WTC11 (cell line): Measurements from ENCODE around the gene HIP1. TPM values are rescaled to one million over a fixed set of nuclear protein-coding genes. Genes with fewer than 3 reads are reported as not detected.

Source experiments
- ATAC-seq: fragments of 200-7000 bp; cut with Tn5 transposase; 2 replicates; pipeline ENCODE4 v1.10.0; 2021; ENCODE audit warnings: mild to moderate bottlenecking, moderate library complexity
- CTCF ChIA-PET: fragments of 300-600 bp; sonication (Branson Sonifier 250); formaldehyde crosslinking; loops from one replicate; lab custom pipeline; 2021; ENCODE audit warnings: antibody characterized with exemption; lab: Charles Lee
- POLR2A ChIA-PET: fragments of 350-600 bp; sonication (Branson Sonifier 250); formaldehyde crosslinking; loops from one replicate; lab custom pipeline; 2021; ENCODE audit warnings: antibody characterized with exemption; lab: Charles Lee
- DNase-seq: peaks from one replicate; pipeline ENCODE4 v3.0.0; 2021; ENCODE audit warnings: low spot score
- H3K27ac Mint-ChIP-seq: 2 replicates; pipeline ENCODE4 v1.8.0; 2021; ENCODE audit warnings: mixed read lengths
- H3K27me3 Mint-ChIP-seq: 2 replicates; pipeline ENCODE4 v1.8.0; 2021; ENCODE audit warnings: low read depth, mild to moderate bottlenecking, moderate library complexity, mixed read lengths
- H3K36me3 Mint-ChIP-seq: 2 replicates; pipeline ENCODE4 v1.8.0; 2021; ENCODE audit warnings: mixed read lengths
- H3K4me1 Mint-ChIP-seq: 2 replicates; pipeline ENCODE4 v1.8.0; 2022; ENCODE audit warnings: mixed read lengths
- H3K4me3 Mint-ChIP-seq: 2 replicates; pipeline ENCODE4 v1.8.0; 2021; ENCODE audit warnings: mild to moderate bottlenecking, moderate library complexity, mixed read lengths
- H3K9me3 Mint-ChIP-seq: 2 replicates; pipeline ENCODE4 v1.8.0; 2021; ENCODE audit warnings: mixed read lengths
- AFF4 ChIP-seq: sonication (generic); formaldehyde crosslinking; IDR thresholded peaks from 2 replicates; pipeline ENCODE4 v1.8.1; 2023; ENCODE audit warnings: mild to moderate bottlenecking, missing genetic modification reagents, borderline replicate concordance
- ATF1 ChIP-seq: sonication (generic); formaldehyde crosslinking; IDR thresholded peaks from 2 replicates; pipeline ENCODE4 v1.8.1; 2023; ENCODE audit warnings: mild to moderate bottlenecking, moderate library complexity, missing genetic modification reagents
- ETV6 ChIP-seq: sonication (generic); formaldehyde crosslinking; IDR thresholded peaks from 2 replicates; pipeline ENCODE4 v1.8.1; 2022; ENCODE audit warnings: mild to moderate bottlenecking, missing genetic modification reagents
- GABPB1 ChIP-seq: sonication (generic); formaldehyde crosslinking; IDR thresholded peaks from 2 replicates; pipeline ENCODE4 v1.8.1; 2023; ENCODE audit warnings: mild to moderate bottlenecking, missing genetic modification reagents
- HMGXB4 ChIP-seq: sonication (generic); formaldehyde crosslinking; IDR thresholded peaks from 2 replicates; pipeline ENCODE4 v1.8.1; 2023; ENCODE audit warnings: mild to moderate bottlenecking, moderate library complexity, missing genetic modification reagents
- MAX ChIP-seq: sonication (generic); formaldehyde crosslinking; IDR thresholded peaks from 2 replicates; pipeline ENCODE4 v1.8.0; 2022; ENCODE audit warnings: mild to moderate bottlenecking, missing genetic modification reagents
- NFATC4 ChIP-seq: fragments of 250-450 bp; sonication (Bioruptor Pico); IDR thresholded peaks from 2 replicates; pipeline ENCODE4 v1.9.0; 2021; ENCODE audit warnings: mild to moderate bottlenecking
- NFE2L1 ChIP-seq: sonication (generic); formaldehyde crosslinking; IDR thresholded peaks from 2 replicates; pipeline ENCODE4 v1.8.1; 2023; ENCODE audit warnings: missing genetic modification reagents
- PREB ChIP-seq: sonication (generic); formaldehyde crosslinking; IDR thresholded peaks from 2 replicates; pipeline ENCODE4 v1.8.1; 2022; ENCODE audit warnings: mild to moderate bottlenecking, missing genetic modification reagents, moderate library complexity, borderline replicate concordance
- PRRX2 ChIP-seq: fragments of 250-450 bp; sonication (Bioruptor Pico); IDR thresholded peaks from 2 replicates; pipeline ENCODE4 v1.8.0; 2021; ENCODE audit warnings: mild to moderate bottlenecking
- SMAD4 ChIP-seq: sonication (generic); formaldehyde crosslinking; IDR thresholded peaks from 2 replicates; pipeline ENCODE4 v1.8.0; 2022; ENCODE audit warnings: mild to moderate bottlenecking, missing genetic modification reagents
- TEAD1 ChIP-seq: sonication (generic); formaldehyde crosslinking; IDR thresholded peaks from 2 replicates; pipeline ENCODE4 v1.8.0; 2022; ENCODE audit warnings: mild to moderate bottlenecking, missing genetic modification reagents
- TP53 ChIP-seq: sonication (generic); formaldehyde crosslinking; IDR thresholded peaks from 2 replicates; pipeline ENCODE4 v1.8.1; 2023; ENCODE audit warnings: mild to moderate bottlenecking, missing genetic modification reagents
- USF2 ChIP-seq: sonication (generic); formaldehyde crosslinking; IDR thresholded peaks from 2 replicates; pipeline ENCODE4 v1.8.1; 2023; ENCODE audit warnings: mild to moderate bottlenecking, missing genetic modification reagents, moderate library complexity
- ZNF138 ChIP-seq: sonication (generic); formaldehyde crosslinking; conservative IDR thresholded peaks from 2 replicates; pipeline ENCODE4 v1.8.1; 2022; ENCODE audit warnings: mild to moderate bottlenecking, moderate library complexity, missing genetic modification reagents
- ZNF232 ChIP-seq: sonication (generic); formaldehyde crosslinking; IDR thresholded peaks from 2 replicates; pipeline ENCODE4 v1.8.0; 2022; ENCODE audit warnings: mild to moderate bottlenecking, missing genetic modification reagents
- ZNF423 ChIP-seq: fragments of 250-450 bp; sonication (Bioruptor Pico); IDR thresholded peaks from 2 replicates; pipeline ENCODE4 v2.1.2; 2022; ENCODE audit warnings: mild to moderate bottlenecking, moderate library complexity
- ZNF512 ChIP-seq: sonication (generic); formaldehyde crosslinking; IDR thresholded peaks from 2 replicates; pipeline ENCODE4 v1.8.1; 2022; ENCODE audit warnings: missing genetic modification reagents, borderline replicate concordance
- total RNA-seq: library from RNA; stranded (reverse); gene quantifications from 3 replicates; pipeline ENCODE4 v1.2.3, GENCODE V29; 2021

HIP1 gene
- total RNA-seq, 1 experiment from 2014 or later, result 75.8 TPM

- TF ChIP-seq ATF1 (CRISPR knock-in tag), result no peak
- no peak for TF ChIP-seq TEAD1
- TF ChIP-seq, all 79 proteins: peak for 0
Observed at GRCh38 chr7:75657866-75658265, 80.9 kb downstream of the HIP1 start (continued).

GRCh38 chr7:75656740-75657139, 82.0 kb downstream of the HIP1 start:
- peaks cover 10% of the 10 kb centered on the region for H3K4me1 Mint-ChIP-seq
- CTCF ChIA-PET, result no interaction called here
- no peak for DNase-seq
- no peaks in the 10 kb centered on the region for H3K27me3 Mint-ChIP-seq
- no peak overlapping the region for H3K27ac Mint-ChIP-seq
- H3K4me3 Mint-ChIP-seq, result no peak overlapping the region
- TF ChIP-seq PREB (CRISPR knock-in tag) (no peak), SMAD4 (CRISPR knock-in tag) (no peak), ETV6 (no peak), ZNF423 (CRISPR knock-in tag) (no peak), AFF4 (CRISPR knock-in tag) (no peak), ZNF232 (CRISPR knock-in tag) (no peak), MAX (CRISPR knock-in tag) (no peak), PRRX2 (CRISPR knock-in tag) (no peak), USF2 (CRISPR knock-in tag) (no peak), HMGXB4 (no peak), NFATC4 (CRISPR knock-in tag) (no peak), GABPB1 (CRISPR knock-in tag) (no peak), NFE2L1 (no peak), ZNF138 (CRISPR knock-in tag) (no peak), ZNF512 (CRISPR knock-in tag) (no peak), TP53 (CRISPR knock-in tag) (no peak)
- TF ChIP-seq, all 79 proteins: peak for 0
- Mint-ChIP-seq H3K9me3 (peaks cover 8% of the 10 kb centered on the region), H3K36me3 (no peaks in the 10 kb centered on the region; the same call in 1 of the 2 replicates)
- POLR2A ChIA-PET, result no interaction called here
- no peak for ATAC-seq
